Hematopoietic multipotent progenitor cell treated with erythropoietin and hydrocortisone succinate and interleukin-3 and kit ligand, for 17 days (in vitro differentiated cells): ENCODE data around the gene GJA9.
"Not testable (repeated sequence)": the region's sequence is repeated elsewhere in the genome, so short reads cannot be mapped to it uniquely, and the experiment has no call there.

Experiments
- DNase-seq: peaks from one replicate; pipeline ENCODE4 v3.0.0-alpha.2; 2015; ENCODE audit warnings: low spot score

Gene GJA9

DNA sequence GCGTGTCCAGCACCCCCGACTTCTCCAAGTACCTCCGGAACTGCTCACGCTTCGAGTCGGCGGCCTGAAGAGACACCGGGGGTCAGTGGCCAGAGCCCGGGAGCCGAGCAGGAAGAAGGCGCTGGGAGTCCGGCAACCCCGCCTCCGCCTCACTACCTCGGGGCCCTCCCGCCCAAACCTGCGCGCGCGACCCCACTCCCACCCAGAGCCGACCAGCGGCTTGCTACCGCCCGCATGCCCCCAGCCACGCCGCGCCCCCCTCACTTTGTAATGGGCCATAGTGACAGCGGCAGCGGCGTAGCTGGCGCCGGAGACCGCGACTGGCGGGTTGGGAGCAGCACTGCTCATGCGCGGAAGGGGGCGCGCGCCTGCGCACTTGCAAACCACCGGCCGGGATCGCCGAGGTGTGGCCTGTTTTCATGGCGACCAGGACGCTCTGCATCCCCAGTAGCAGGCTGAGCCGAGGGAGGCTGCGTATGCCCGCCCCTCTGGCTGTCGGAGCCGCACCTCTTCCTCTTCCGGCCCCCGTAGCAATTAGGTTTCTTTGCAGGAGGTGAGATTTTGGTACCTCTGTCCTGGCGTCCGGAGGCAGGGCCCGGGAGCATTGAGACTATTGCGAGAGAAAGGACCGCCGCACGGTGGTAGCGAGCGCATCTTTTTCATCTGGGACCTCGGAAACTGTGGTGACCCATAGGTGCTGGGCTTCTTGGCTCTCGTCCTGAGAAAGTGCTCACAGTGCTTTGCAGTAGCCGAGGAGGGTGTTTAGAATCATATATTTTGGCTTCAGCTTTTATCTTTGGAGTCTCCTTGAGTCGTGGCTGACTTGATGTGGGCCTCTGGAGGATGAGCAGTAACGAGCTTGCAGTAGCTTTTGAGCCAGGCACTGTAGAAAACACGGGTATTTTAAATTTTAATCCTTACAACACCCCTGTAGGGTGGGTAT, 8.1 kb downstream of the GJA9 start, which contains the start of gene MYCBP:
MYCBP (minus strand) TSS at position 322 of the 943 bp plus-strand sequence; CDS start at position 279, 43 bp downstream.
- peak; percentile 97 for DNase-seq

DNA sequence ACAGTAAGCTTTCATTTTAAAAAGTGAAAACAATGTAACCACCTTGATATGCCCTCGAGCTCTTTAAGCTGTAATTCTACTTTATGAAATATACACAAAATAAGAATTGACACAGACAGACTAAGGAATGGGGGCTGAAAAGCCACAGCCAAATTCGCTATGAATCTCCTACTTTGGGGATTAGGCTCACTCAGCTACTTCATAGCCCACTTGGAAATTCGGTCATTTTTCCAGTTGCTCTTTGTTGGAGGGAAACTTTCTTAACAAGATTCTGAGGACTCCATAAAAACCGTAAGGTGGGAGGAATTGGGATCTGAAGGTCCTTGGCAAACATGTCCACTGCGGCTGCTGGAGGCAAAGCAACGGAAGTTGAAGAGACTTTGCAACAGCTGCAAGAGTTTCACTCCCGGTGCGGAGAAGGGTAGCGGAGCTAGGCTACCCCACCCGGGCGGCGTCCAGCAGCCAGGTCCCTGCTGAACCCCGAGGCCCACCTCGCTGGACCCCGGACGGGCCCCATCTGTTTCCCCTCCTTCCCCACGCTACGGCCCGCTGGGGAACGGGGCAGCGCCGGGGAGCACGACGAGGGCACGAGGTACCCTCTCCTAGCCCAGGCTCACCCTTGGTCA, 8.9 kb downstream of the GJA9 start:
- DNase-seq: peak; percentile 50

DNA sequence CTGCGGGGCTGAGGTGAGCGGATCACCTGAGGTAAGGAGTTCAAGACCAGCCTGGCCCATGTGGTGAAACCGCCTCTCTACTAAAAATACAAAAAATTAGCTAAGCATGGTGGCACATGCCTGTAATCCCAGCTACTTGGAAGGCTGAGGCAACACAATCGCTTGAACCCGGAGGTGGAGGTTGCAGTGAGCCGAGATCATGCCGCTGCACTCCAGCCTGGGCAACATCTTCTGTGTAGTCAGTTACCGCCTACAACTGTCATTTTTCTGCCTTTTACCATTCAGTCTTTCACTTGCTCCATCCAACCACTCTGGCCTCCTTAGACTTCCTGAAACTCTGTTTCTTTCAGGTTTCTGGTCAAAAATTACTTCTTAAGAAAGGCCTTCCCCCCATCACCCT, 10.4 kb downstream of the GJA9 start:
- no peak for DNase-seq

DNA sequence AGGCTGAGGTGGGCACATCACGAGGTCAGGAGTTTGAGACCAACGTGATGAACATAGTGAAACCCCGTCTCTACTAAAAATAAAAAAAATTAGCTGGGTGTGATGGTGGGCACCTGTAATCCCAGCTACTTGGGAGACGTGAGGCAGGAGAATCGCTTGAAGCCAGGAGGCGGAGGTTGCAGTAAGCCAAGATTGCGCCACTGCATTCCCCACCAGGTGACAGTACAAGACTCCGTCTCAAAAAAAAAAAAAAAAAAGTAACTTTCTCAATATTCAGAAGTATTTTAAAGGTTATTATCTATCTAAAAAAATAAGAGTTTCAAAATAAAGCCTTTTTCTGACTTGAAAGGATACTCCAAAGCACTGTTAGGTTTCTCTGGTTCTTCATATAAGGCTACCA, 14.2 kb downstream of the GJA9 start:
- DNase-seq: no peak

DNA sequence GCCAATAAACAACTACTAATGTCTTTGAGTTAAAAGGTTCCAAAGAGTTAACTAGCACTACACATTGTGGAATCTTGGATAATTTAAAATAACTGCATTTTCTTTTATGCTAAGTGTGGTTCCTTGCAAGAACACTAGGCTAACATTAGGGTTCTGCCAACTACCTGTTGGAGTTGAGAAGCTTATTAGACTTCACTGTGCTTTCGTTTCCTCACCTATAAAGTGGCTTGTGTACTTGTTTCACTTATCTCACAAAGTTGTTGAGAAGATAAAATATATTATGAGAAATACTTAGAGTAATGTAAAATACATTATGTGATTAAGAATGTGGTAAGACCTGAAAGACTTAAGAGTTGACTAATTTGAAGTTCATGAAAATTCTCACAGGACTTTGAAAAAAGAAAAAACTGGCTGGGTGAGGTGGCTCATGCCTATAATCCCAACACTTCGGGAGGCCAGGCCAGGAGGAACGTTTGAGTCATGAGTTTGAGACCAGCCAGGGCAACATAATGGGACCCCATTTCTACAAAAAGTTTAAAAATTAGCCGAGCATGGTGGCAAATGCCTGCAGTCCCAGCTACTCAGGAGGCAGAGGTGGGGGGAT, 16.2 kb downstream of the GJA9 start:
- DNase-seq: no peak

DNA sequence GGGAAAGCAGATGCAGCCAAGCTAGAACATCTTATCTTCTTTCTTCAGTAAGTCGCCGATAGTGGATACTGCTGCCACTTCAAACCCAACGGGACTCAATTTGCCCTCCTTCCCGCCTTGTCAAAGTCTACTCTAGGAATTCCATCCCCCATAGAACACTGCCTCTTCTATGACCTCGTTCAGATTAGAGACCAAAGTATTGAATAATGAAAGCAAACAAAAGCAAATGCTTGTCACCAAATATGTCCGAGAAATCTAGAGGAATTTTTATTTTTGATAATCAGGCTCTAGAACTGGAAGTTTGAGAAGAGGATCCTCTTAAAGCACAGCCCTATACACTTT, 21.0 kb downstream of the GJA9 start:
- DNase-seq: no peak

DNA sequence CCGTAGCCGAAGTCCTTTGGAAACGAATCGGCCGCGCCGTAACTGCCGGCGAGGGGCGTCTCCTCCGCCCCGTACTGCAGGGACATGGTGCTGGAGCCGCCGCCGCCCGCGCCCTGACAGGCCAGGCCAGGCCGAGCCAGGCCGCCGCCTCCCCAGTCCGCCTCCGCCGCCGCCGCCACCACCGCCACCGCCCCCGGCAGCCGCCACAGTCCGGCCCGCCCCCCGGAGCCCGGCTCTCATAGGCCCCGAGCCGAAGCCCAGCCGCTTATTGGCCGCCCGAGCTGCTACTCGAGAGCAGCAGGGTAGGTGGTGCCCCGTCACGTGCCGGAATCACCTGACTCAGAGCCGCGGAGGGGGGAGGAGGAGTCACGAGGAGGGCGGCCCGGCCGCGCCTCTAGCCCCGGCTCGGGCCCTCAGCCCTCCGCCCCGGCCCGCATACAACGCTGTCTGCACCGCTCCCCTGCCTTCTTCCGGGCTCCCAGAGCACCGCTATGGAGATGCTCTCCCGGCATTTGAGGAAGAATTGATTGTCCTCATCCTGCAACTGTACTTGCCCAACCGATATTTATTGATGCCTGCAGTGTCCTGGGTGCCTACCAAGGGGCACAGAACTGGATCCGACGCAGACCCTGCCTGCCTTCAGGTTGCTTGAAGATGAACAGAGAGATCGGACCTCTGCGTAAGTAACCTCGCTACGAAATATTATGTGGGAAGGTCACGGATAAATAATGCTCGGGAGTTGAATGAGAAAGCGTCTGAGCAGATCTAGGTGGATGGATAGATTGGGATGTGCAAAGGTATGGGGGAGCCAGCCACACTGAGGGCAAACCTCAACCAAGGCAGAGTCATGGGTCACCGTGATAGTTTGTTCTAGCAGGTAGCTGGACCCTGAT, 21.6 kb downstream of the GJA9 start, which contains the start of gene RRAGC:
RRAGC (minus strand) TSS at position 212 of the 893 bp plus-strand sequence; CDS start at position 86, 126 bp downstream.
- DNase-seq: peak; percentile 98

DNA sequence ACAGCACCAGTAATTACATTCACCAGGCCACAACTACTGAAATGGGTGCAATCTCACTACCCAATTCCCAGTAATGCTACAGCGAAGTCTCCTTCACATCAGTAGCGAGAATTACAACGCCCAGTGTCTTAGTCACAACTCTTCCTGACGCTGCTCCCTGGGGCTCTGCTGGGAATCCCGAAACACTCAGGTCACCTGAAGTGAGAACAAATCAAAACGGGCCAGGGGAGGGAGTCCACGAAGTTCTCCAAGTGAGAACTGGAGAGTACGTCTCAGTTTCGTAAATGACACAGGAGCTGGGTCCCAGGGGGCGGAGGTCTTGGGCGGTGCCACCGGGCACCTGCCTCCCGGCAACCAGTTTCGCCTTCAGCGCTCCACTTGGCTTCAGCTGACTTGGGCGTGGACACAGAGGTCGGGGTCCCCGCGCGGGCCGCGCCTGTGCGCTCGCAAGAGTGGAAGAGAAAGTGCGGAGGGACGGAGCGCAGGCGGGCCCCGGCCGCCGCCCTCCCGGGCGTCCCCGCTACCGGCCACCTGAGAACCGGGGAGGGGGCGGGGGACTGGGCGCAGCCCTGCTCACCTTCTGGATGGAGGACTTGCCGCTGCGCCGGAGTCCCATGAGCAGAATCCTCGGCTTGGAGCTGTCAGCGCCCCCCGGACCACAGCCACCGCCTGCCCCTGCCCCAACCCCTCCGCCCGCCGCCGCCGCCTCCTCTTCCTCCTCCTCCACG, 22.4 kb downstream of the GJA9 start:
- peak; percentile 80 for DNase-seq

DNA sequence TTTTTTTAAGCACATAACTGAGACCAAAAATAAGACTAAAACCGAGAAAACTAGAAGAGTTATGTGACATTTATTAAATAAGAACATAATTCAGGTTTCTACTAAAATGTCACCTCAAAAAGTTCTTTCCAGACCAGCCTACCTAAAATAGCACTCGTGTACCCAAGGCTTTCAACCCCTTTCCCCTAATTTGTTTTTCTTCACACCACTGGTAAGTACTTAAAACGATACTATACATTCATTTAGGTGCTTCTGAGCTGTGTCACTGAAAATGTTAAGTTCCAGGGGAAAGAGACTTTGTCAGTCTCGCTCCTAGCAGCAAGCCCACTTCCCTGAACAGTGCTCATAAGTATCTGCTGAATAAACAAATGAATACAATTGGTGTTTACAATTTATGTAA, 28.6 kb downstream of the GJA9 start:
- no peak for DNase-seq

DNA sequence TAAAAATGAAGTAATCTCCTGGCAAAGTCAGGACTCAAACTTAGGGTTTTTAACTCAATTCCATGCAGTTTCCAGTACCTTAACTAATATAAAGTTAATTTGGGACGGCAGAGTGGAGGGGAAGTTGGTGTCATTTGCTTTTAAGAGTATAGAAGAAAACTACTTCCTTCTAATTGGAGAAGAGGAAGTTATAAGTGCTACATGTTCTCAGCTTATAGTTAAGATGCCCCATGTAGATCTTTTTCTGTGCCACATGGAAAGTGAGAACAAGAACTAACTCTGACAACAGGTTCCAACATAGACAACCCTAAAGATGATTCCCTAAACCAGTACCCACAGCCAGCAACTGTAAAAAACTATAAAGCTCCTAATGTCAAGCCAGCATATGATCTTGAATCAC, 33.3 kb downstream of the GJA9 start:
- DNase-seq: no peak

DNA sequence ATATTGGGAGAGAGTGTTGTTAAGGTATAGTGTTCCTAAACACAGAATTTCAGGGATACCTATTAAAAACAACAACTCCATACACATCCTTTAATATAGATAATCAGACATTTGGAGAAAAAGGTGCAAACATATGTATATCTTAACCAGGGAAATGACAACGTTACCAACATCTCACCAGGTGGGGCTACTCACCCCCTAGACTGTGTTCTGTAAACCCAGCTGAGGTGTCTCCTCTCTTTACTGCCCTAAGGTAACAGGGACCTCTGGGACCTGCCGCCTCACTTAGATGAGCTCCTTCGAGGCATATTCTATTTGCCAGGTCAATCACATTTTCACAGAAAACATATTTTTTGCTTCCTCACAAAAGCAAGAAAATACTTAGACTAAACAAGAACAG, 35.2 kb downstream of the GJA9 start:
- no peak for DNase-seq

DNA sequence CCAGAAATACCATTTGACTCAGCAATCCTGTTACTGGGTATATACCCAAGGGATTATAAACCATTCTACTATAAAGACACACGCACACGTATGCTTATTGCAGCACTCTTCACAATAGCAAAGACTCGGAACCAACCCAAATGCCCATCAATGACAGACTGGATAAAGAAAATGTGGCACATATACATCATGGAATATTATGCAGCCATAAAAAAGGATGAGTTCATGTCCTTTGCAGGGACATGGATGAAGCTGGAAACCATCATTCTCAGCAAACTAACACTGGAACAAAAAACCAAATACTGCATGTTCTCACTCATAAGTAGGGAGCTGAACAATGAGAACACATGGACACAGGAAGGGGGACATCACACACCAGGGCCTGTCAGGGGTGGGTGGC, 36.3 kb downstream of the GJA9 start:
- DNase-seq: not testable (repeated sequence)

DNA sequence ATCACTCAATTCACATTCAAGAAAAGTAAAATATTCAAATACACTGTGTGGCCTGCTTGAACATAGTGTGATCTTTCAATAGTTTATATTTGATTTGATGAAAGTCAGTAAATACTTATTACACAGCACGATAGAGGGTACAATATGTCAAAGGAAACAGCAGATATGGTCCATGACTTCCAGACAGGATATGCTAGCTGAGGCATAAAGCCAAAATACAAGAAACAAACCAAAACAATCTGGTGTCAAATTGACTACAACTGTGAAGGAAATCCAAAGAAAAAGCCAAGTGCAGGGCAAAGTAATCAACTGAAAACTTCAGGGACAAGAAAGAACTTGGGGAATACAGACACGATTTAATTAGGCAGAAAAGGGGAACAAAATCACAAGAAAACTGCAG, 41.1 kb downstream of the GJA9 start:
- DNase-seq: no peak

DNA sequence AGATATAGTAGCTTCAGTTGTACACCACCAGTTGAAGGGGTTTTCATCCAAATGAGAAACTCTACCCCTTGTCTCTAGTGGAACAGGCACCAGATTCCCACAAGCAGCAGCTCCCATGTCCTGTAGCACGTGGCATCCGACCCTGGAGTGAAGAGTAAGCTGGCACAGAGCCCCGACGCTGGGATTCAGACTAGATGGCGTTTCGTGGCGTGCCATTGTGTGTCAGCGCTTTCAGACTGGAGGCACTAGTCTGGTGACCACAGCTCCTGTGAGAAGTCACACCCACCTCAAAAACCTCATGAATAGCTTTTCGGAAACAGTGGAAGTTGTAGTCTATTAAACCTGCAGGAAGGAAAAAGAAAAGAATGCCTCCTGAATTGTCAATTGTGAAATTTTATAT, 42.0 kb downstream of the GJA9 start:
- DNase-seq: no peak

DNA sequence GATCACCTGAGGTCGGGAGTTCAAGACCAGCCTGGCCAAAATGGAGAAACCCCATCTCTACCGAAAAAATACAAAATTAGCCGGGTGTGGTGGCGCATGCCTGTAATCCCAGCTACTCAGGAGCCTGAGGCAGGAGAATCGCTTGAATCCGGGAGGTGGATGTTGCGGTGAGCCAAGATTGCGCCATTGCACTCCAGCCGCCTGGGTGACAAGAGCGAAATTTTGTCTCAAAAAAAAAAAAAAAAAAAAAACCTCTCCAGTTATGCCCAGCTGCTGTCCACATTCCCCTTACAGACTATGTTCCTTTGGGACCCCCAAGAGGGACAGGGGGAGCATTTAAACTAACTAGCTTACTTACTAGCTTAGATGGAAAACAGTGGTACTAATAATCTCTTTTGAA, 45.1 kb downstream of the GJA9 start:
- DNase-seq: not testable (repeated sequence)

DNA sequence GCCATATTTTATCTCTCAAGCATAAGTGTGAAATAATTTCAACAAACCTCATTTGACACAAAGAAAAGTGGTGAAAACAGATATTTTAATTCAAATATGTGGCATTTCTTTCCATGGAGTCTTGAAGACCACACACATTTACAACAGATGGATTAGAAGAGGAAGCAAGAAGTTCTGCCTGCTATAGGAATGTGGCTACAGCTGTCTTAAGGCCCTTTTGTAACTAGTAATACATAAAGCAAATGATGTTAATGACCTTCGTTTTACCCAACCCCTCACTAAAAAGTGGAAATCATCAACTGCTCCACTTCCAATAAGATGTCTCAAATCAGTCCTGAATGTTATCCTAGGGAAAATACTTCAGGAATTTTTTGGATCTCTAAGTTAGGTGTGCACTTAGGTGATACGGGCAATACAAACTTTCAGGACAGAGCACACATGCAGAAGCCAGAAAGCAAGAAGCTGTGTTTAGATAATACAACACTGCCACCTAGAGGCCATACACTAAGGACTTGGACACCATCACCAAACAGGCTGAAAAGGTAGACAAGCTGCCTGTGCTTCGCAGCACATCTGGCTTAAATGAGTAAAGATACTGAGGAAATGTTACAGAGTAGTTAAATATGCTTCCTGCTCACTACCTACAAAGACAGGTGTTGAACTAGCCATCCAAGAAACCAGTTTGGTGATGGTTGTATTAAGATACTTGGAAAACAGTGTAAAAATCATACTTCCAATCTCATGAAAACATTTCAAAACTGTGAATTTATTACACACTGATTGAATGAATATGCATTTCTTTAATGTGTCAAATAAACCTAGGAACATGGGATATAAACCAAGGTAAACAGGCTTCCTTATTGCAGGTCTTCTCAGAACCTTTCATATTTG, 46.2 kb downstream of the GJA9 start:
- DNase-seq: peak; percentile 87

DNA sequence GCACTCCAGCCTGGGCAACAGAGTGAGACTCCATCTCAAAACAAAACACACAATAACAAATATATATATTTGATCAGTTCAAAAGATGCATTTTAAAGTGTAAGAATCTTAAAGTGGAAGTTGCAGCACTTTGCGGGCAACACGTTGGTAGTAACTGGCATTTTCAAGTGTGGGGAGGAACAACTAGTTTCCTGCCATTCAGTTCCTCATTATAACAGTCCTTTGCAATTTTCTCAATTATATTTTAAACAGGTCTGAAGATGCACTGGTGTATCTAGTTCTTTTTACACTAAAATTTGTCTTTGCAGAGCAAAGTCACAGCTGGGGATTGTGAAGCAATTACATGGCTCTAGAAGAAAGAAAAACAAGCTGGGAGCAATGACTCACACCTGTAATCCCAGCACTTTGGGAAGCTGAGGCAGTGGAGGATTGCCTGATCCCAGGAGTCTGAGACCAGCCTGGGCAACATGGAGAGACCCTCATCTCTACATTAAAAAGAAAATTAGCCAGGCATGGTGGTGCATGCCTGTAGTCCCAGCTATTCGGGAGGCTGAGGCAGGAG, 47.1 kb downstream of the GJA9 start:
- no peak for DNase-seq

DNA sequence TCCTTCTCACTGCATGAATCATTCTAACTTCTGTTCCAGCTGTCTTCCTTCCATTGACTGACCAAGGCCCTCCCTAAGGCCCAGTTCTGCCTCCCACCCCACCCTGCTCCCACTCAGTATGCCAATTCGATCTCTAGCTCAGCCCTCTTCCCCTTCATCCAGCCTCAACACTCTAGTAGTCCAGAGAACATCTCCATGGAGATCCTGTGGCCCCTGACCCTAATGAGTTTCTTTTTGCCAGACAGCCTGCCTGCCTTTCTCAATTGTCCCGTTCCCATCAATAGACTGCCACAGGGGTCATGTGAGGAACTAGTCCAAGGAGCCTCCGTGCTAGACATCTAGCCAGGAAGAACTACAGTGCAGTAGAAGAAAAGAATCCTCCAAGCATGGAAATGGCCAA, 48.2 kb downstream of the GJA9 start:
- no peak for DNase-seq

DNA sequence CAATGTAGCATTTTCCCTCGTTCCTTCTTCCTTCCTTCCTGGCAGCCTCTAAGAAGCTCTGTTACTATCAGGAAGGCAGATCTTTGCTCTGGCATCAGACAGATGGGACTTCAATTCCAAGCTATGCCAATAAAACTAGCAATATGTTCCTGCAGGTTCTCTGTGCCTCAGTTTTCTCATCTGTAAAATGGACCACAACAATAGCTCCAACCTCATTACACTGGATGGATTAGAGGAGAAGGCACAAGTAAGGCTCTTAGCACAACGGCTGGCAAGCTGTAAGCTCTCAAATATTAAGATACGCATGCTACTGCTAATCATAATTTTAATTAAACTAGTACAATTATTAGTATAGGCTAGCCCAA, 49.0 kb downstream of the GJA9 start:
- DNase-seq: no peak
